Omental fat pad (tissue), 4 donors: ENCODE results near the gene CENPV. TPM values are rescaled to one million over a fixed set of nuclear protein-coding genes. Genes with fewer than 3 reads are reported as not detected.
A peak's percentile ranks its signal among the peaks of the same experiment; 100 is the strongest.

Experiments
- ATAC-seq: fragments of 150-250 bp; one replicate; pipeline ENCODE4 v1.9.1; 2016; ENCODE audit warnings: mild to moderate bottlenecking, moderate library complexity; ENCODE audit not compliant: low FRiP score
- DNase-seq: peaks from one replicate; pipeline ENCODE4 v3.0.0-alpha.2; 2019; ENCODE audit warnings: low spot score
- total RNA-seq, 4 donors: library from RNA; depleted of rRNA; stranded (reverse); fragments of >200 nt; gene quantifications; one replicate each; pipeline ENCODE4 v1.1.0, GENCODE V29; 2016
- TF ChIP-seq, protein P1 (sequence below), 3 donors: fragments of 450-650 bp; IDR thresholded peaks; one replicate each; pipeline ENCODE4 v1.5.1; 2016 to 2017; ENCODE audit warnings: antibody characterized with exemption in 3 of 3, mild to moderate bottlenecking in 3 of 3, moderate library complexity in 2 of 3

The CENPV gene
- total RNA-seq, 4 donors from 2014 or later = 16.1 to 29.1 (median 23.5) TPM

DNA sequence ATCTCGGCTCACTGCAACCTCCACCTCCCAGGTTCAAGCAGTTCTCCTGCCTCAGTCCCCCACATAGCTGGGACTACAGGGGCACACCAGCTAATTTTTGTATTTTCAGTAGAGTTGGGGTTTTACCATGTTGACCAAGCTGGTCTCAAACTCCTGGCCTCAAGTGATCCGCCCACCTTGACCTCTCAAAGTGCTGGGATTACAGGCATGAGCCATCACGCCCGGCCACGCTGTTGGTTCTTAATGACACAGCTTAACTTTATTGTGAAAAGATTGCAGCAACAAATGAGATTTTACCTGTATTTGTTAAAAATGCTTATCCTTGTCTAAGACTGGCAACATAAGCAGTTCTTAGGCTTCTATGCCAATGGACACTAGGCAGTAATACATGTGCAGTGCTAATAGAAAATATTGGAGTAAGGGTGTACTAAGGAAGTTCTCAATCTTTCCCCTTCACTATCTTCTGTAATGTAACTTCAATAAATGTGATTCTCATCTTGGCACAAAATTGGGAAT lies 30.6 kb upstream of the CENPV start:
- DNase-seq (no peak), ATAC-seq (no peak)
- TF ChIP-seq, protein P1, sequence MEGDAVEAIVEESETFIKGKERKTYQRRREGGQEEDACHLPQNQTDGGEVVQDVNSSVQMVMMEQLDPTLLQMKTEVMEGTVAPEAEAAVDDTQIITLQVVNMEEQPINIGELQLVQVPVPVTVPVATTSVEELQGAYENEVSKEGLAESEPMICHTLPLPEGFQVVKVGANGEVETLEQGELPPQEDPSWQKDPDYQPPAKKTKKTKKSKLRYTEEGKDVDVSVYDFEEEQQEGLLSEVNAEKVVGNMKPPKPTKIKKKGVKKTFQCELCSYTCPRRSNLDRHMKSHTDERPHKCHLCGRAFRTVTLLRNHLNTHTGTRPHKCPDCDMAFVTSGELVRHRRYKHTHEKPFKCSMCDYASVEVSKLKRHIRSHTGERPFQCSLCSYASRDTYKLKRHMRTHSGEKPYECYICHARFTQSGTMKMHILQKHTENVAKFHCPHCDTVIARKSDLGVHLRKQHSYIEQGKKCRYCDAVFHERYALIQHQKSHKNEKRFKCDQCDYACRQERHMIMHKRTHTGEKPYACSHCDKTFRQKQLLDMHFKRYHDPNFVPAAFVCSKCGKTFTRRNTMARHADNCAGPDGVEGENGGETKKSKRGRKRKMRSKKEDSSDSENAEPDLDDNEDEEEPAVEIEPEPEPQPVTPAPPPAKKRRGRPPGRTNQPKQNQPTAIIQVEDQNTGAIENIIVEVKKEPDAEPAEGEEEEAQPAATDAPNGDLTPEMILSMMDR (IDR thresholded peaks at IDR 0.05) = no peak

DNA sequence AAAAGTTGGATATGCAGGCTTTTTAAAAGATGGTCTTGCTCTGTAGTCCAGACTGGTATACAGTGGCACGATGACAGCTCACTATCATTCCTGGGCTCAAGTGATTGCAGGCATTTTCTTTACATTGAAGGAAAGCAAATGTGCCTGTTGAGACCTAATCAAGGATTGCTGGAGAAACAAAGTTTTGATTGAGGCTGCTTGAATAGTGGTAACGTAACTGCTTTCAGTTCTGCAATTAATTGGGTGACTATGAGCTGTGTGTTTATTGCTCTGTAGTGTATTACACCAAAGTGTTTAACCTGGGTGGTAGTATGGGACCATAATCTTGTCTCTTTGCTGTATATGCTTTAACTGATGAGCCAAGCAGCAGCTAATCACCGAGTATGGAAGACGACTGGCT lies 29.9 kb upstream of the CENPV start:
- no peak for ATAC-seq
- TF ChIP-seq, protein P1 (IDR thresholded peaks at IDR 0.05) = no peak

DNA sequence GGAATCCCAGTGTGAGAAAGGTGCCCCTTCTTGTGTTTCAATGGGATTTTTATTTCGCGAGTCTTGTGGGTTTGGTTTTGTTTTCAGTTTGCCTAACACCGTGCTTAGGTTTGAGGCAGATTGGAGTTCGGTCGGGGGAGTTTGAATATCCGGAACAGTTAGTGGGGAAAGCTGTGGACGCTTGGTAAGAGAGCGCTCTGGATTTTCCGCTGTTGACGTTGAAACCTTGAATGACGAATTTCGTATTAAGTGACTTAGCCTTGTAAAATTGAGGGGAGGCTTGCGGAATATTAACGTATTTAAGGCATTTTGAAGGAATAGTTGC lies 28.2 kb upstream of the CENPV start:
- DNase-seq (no peak), ATAC-seq (no peak)
- TF ChIP-seq, protein P1 (IDR thresholded peaks at IDR 0.05) = no peak

More for the DNA sequence above, 29.9 kb upstream of the CENPV start:
- no peak for DNase-seq

DNA sequence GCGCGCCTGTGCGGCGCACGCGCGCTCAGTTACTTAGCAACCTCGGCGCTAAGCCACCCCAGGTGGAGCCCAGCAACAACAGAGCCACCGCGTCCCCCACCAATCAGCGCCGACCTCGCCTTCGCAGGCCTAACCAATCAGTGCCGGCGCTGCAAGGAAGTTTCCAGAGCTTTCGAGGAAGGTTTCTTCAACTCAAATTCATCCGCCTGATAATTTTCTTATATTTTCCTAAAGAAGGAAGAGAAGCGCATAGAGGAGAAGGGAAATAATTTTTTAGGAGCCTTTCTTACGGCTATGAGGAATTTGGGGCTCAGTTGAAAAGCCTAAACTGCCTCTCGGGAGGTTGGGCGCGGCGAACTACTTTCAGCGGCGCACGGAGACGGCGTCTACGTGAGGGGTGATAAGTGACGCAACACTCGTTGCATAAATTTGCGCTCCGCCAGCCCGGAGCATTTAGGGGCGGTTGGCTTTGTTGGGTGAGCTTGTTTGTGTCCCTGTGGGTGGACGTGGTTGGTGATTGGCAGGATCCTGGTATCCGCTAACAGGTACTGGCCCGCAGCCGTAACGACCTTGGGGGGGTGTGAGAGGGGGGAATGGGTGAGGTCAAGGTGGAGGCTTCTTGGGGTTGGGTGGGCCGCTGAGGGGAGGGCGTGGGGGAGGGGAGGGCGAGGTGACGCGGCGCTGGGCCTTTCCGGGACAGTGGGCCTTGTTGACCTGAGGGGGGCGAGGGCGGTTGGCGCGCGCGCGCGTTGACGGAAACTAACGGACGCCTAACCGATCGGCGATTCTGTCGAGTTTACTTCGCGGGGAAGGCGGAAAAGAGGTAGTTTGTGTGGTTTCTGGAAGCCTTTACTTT lies 27.6 kb upstream of the CENPV start, which contains the start of gene UBB:
Gene UBB (plus strand): TSS at position 452 of the 856 bp plus-strand sequence. CDS start 817 bp downstream, outside the sequence.
- TF ChIP-seq, protein P1 (IDR thresholded peaks at IDR 0.05) = no peak
- DNase-seq = peak; percentile 81

DNA sequence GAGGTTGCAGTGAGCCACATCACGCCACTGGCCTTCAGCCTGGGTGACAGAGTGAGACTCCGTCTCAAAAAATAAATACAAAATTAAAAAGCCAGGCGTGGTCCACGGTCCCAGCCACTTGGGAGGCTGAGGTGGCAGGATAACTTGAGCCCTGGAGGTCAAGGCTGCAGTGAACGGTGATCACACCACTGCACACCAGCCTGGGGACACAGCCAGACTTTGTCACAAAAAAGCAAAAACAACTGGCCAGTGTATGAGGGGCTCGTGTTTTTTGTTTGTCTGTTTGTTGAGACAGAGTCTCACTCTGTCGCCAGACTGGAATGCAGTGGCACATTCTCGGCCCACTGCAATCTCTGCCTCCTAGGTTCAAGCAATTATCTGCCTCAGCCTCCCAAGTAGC lies 26.4 kb upstream of the CENPV start:
- no peak for DNase-seq
- ATAC-seq = no peak
- TF ChIP-seq, protein P1 (IDR thresholded peaks at IDR 0.05) = no peak

More for the DNA sequence above, 27.6 kb upstream of the CENPV start, which contains the start of gene UBB:
- peak; percentile 94 for ATAC-seq

DNA sequence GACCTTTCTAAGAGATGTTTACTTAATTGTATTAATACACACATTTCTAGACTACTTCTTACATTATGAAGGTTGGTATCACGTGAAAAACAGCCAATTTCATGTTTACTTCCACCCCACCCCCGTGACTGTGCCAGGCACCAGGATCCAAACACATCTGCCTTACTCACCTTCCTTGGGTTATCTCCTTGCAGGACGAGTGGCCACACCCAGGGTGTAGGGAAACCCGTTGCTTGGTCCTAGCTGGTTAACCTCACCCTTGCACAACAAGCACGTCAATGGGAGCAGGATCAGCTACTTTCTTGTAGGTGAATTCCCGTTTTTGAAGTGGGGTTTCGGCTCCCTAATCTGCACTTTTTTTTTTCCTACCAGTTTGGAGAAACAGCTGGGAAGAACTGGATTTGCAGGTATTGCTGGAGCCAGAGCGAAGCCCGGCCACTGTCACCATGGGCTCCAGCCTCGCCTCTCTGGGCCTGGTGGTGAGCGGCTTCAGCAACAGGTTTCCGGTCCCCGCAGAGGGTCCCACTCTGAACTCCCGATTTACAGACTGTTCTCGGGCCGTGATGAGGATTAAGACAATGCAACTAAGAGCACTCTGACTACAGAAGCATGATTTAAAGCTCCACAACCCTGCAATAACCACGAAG lies 25.5 kb upstream of the CENPV start:
- no peak for DNase-seq

More for the DNA sequence above, 25.5 kb upstream of the CENPV start:
- TF ChIP-seq, protein P1 (IDR thresholded peaks at IDR 0.05) = no peak
- ATAC-seq = peak; percentile 37
